Suprapubic skin (tissue), 3 donors: ENCODE measurements around the gene CDC27.

ENCODE experiments used
- POLR2A ChIP-seq, 2 donors: fragments of 450-650 bp; IDR thresholded peaks; one replicate each; pipeline ENCODE4 v1.6.1; 2017; ENCODE audit warnings: antibody characterized with exemption in 2 of 2, mild to moderate bottlenecking in 2 of 2, moderate library complexity in 2 of 2
- TF ChIP-seq, protein P1 (sequence below), 2 donors: fragments of 200-600 bp in 1 of 2; fragments of 450-650 bp in 1 of 2; sonication (generic) in 1 of 2; IDR thresholded peaks; one replicate each; pipeline ENCODE4 v1.5.1; 2016 to 2019; ENCODE audit warnings: antibody characterized with exemption in 2 of 2, mild to moderate bottlenecking in 1 of 2, moderate library complexity in 1 of 2

DNA sequence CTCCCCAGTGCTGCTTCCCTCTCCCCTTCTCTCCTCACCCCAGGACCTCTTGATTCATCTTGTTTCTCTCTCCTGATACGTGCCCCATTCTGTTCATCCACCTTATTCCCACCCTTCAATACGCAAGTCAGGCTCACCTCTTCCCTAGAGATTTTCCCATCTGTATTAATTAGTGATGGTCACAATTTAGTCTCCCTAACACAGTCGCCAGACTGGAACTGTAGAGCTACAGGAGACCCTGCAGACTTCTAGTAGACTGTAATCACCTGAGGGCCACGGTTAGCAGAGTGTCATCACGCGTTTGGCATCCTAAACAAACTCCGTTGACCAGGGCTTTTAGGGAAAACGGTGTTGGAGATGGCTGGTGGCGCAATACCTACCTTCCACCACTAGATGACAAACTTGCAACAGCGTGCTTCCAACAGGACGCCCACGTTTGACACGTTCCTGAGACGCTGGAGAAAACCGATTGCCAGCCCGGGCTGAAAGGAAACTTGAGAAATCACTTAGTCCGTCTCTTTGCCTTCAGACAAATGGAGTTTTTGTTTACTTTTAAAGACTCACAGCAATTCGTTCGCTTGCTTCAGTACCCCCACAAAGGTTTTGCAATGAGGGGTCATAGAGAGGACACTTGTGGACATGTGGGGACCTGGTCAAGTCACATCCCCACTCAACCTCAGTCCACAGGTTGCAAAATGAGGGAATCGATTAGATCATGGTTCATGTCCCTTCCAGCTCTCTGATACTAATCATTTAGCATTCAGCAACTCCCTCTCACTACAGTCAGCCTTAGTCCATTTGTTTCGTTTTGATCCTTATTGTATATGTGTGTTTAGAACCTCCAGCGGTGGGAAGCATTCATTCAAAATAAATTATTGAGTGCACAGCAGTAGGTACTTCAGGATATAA, 40.7 kb upstream of the CDC27 start:
- TF ChIP-seq POLR2A (IDR thresholded peaks at IDR 0.05): no peak
- TF ChIP-seq, protein P1, sequence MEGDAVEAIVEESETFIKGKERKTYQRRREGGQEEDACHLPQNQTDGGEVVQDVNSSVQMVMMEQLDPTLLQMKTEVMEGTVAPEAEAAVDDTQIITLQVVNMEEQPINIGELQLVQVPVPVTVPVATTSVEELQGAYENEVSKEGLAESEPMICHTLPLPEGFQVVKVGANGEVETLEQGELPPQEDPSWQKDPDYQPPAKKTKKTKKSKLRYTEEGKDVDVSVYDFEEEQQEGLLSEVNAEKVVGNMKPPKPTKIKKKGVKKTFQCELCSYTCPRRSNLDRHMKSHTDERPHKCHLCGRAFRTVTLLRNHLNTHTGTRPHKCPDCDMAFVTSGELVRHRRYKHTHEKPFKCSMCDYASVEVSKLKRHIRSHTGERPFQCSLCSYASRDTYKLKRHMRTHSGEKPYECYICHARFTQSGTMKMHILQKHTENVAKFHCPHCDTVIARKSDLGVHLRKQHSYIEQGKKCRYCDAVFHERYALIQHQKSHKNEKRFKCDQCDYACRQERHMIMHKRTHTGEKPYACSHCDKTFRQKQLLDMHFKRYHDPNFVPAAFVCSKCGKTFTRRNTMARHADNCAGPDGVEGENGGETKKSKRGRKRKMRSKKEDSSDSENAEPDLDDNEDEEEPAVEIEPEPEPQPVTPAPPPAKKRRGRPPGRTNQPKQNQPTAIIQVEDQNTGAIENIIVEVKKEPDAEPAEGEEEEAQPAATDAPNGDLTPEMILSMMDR (IDR thresholded peaks at IDR 0.05): peak; percentile 94 to 97
